SK-N-SH treated with all-trans-retinoic acid at 6 μM for 48 hours (cell line): ENCODE measurements around the gene SPATA1.

Experiments used
- ATAC-seq: fragments of 200-7000 bp; cut with Tn5 transposase; 3 replicates; pipeline ENCODE4 v1.9.1; 2020; ENCODE audit warnings: mild to moderate bottlenecking, moderate library complexity
- ARNTL ChIP-seq: fragments of 450-650 bp; formaldehyde crosslinking; IDR thresholded peaks from 2 replicates; pipeline ENCODE4 v1.5.0; 2020; ENCODE audit warnings: low read depth, mild to moderate bottlenecking, moderate library complexity, borderline replicate concordance
- BACH2 ChIP-seq: fragments of 250-450 bp; sonication (Bioruptor Pico); IDR thresholded peaks from 2 replicates; pipeline ENCODE4 v1.9.0; 2021; ENCODE audit warnings: mild to moderate bottlenecking, borderline replicate concordance
- CSDC2 ChIP-seq: fragments of 250-450 bp; sonication (Bioruptor Pico); IDR thresholded peaks from 2 replicates; pipeline ENCODE4 v1.5.0; 2020; ENCODE audit warnings: mild to moderate bottlenecking, moderate library complexity
- ESRRG ChIP-seq: fragments of 250-450 bp; sonication (Bioruptor Pico); IDR thresholded peaks from 2 replicates; pipeline ENCODE4 v1.6.1; 2021; ENCODE audit warnings: mild to moderate bottlenecking
- GLIS3 ChIP-seq: fragments of 250-450 bp; sonication (Bioruptor Pico); IDR thresholded peaks from 2 replicates; pipeline ENCODE4 v1.5.0; 2020; ENCODE audit warnings: mild to moderate bottlenecking, moderate library complexity
- ISL1 ChIP-seq: fragments of 250-450 bp; sonication (Bioruptor Pico); IDR thresholded peaks from 2 replicates; pipeline ENCODE4 v2.1.2; 2022; ENCODE audit warnings: mild to moderate bottlenecking, moderate library complexity
- OSR1 ChIP-seq: fragments of 250-450 bp; sonication (Bioruptor Pico); IDR thresholded peaks from 2 replicates; pipeline ENCODE4 v1.8.0; 2022; ENCODE audit warnings: moderate library complexity, mild to moderate bottlenecking, inconsistent platforms
- PPARA ChIP-seq: fragments of 250-450 bp; sonication (Bioruptor Pico); IDR thresholded peaks from 2 replicates; pipeline ENCODE4 v1.5.0; 2020; ENCODE audit warnings: mild to moderate bottlenecking, borderline replicate concordance
- RARB ChIP-seq: fragments of 250-450 bp; sonication (Bioruptor Pico); IDR thresholded peaks from 2 replicates; pipeline ENCODE4 v1.8.0; 2021; ENCODE audit warnings: mild to moderate bottlenecking, moderate library complexity
- SNAI2 ChIP-seq: fragments of 250-450 bp; sonication (Bioruptor Pico); IDR thresholded peaks from 2 replicates; pipeline ENCODE4 v1.5.0; 2020; ENCODE audit warnings: mild to moderate bottlenecking, moderate library complexity
- TCF4 ChIP-seq: fragments of 250-450 bp; sonication (Bioruptor Pico); IDR thresholded peaks from 2 replicates; pipeline ENCODE4 v1.8.0; 2021; ENCODE audit warnings: mild to moderate bottlenecking, moderate library complexity, borderline replicate concordance
- TOX ChIP-seq: fragments of 250-450 bp; sonication (Bioruptor Pico); IDR thresholded peaks from 2 replicates; pipeline ENCODE4 v1.8.0; 2021; ENCODE audit warnings: mild to moderate bottlenecking, moderate library complexity, borderline replicate concordance
- ZC3H10 ChIP-seq: fragments of 250-450 bp; sonication (Bioruptor Pico); IDR thresholded peaks from 2 replicates; pipeline ENCODE4 v1.5.1; 2021; ENCODE audit warnings: mild to moderate bottlenecking, moderate library complexity
- ZFP3 ChIP-seq: fragments of 250-450 bp; sonication (Bioruptor Pico); IDR thresholded peaks from 2 replicates; pipeline ENCODE4 v1.5.0; 2020; ENCODE audit warnings: mild to moderate bottlenecking, moderate library complexity
- ZFP30 ChIP-seq: fragments of 450-650 bp; formaldehyde crosslinking; IDR thresholded peaks from 2 replicates; pipeline ENCODE4 v1.5.0; 2022; ENCODE audit warnings: mild to moderate bottlenecking, moderate library complexity
- ZNF565 ChIP-seq: fragments of 450-650 bp; formaldehyde crosslinking; conservative IDR thresholded peaks from 2 replicates; pipeline ENCODE4 v1.5.0; 2020; ENCODE audit warnings: low read depth, mild to moderate bottlenecking, moderate library complexity
- ZNF70 ChIP-seq: fragments of 450-650 bp; formaldehyde crosslinking; IDR thresholded peaks from 2 replicates; pipeline ENCODE4 v1.5.0; 2020; ENCODE audit warnings: mild to moderate bottlenecking, moderate library complexity
- ZNF8 ChIP-seq: fragments of 450-650 bp; formaldehyde crosslinking; IDR thresholded peaks from 2 replicates; pipeline ENCODE4 v1.5.0; 2020; ENCODE audit warnings: mild to moderate bottlenecking, moderate library complexity
- TF ChIP-seq, protein P1 (sequence below): fragments of 250-450 bp; sonication (Bioruptor Pico); IDR thresholded peaks from 2 replicates; pipeline ENCODE4 v1.5.1; 2020; ENCODE audit warnings: low read depth, mild to moderate bottlenecking, moderate library complexity
- TF ChIP-seq, protein P2 (sequence below): fragments of 250-450 bp; sonication (Bioruptor Pico); IDR thresholded peaks from 2 replicates; pipeline ENCODE4 v1.8.0; 2020; ENCODE audit warnings: mild to moderate bottlenecking, moderate library complexity, borderline replicate concordance
- TF ChIP-seq, protein P3 (sequence below): fragments of 250-450 bp; sonication (Bioruptor Pico); IDR thresholded peaks from 2 replicates; pipeline ENCODE4 v1.8.0; 2021; ENCODE audit warnings: low read depth, mild to moderate bottlenecking, moderate library complexity, borderline replicate concordance
- TF ChIP-seq, protein P4 (sequence below): fragments of 250-450 bp; sonication (Bioruptor Pico); IDR thresholded peaks from 2 replicates; pipeline ENCODE4 v1.5.1; 2021; ENCODE audit warnings: mild to moderate bottlenecking, moderate library complexity
- TF ChIP-seq, protein P5 (sequence below): fragments of 250-450 bp; sonication (Bioruptor Pico); IDR thresholded peaks from 2 replicates; pipeline ENCODE4 v1.5.0; 2020; ENCODE audit warnings: mild to moderate bottlenecking, moderate library complexity

The SPATA1 gene

DNA sequence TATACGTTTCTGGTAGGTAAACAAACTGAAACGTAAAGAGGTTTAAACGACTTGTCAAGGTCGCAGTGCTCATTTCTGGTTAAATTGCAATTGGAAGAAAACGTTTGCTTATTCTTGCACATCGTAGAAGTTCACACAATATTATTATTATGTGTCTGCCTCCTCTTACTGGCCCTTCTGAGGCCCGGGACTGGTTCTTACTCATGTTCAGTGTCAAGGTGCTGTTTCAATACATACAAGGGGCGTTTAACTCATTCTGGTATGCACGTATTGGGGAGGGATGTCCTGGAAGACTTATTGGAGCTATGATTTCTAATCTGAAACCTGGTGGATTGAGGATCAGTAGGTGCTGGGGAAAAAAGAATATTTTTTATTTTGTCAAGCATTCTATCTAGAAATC lies 26.2 kb upstream of the SPATA1 start (continued):
- TF ChIP-seq ARNTL, result no peak
- TF ChIP-seq, all 23 proteins: peak for 0

DNA sequence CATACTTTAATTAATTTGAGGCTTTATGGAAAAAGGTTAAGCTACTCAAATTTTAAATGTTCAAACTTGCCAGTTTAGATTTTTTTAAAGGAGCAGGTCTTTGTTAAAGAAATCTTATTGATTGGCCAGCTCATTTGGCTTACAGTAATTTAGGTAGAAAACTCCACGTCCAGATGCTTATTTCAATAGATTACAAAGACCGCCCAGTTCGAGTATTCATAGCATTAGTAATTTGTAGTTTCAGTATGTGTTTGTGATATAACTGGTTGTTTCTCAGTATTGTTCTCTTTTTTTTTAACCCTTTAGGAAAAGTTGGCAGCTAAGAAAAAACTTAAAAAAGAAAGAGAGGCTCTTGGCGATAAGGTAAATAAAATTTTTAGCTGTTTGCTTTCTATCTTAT lies 25.5 kb upstream of the SPATA1 start:
- ATAC-seq, result no peak

DNA sequence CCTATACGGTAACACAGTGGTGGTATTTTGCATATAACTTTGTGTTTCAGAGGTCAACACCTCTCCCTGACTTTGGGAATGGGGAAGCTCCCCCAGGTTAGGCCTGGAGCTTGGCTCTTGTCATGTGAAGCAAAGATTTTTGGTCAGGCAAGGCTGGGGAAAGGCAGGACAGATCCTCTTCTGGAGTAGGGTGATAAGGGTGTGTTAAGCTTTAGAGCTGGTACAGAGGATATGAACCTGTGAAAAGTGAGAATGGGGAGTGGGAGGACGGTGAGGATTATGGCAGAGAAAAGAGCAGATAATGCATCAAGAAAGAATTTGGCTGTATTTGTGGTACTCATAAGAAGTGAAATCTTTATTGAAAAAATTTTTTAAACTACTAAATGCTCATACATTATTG lies 24.9 kb upstream of the SPATA1 start:
- TF ChIP-seq, protein P1, sequence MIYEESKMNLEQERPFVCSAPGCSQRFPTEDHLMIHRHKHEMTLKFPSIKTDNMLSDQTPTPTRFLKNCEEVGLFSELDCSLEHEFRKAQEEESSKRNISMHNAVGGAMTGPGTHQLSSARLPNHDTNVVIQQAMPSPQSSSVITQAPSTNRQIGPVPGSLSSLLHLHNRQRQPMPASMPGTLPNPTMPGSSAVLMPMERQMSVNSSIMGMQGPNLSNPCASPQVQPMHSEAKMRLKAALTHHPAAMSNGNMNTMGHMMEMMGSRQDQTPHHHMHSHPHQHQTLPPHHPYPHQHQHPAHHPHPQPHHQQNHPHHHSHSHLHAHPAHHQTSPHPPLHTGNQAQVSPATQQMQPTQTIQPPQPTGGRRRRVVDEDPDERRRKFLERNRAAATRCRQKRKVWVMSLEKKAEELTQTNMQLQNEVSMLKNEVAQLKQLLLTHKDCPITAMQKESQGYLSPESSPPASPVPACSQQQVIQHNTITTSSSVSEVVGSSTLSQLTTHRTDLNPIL (CRISPR knock-in tag), result no peak
- TF ChIP-seq CSDC2 (CRISPR knock-in tag) (no peak), ZNF565 (CRISPR knock-in tag) (no peak), ZNF70 (CRISPR knock-in tag) (no peak), BACH2 (no peak), OSR1 (no peak), ZFP3 (CRISPR knock-in tag) (no peak), ESRRG (CRISPR knock-in tag) (no peak), PPARA (CRISPR knock-in tag) (no peak), TOX (CRISPR knock-in tag) (no peak), TCF4 (CRISPR knock-in tag) (no peak)
- TF ChIP-seq, protein P2, sequence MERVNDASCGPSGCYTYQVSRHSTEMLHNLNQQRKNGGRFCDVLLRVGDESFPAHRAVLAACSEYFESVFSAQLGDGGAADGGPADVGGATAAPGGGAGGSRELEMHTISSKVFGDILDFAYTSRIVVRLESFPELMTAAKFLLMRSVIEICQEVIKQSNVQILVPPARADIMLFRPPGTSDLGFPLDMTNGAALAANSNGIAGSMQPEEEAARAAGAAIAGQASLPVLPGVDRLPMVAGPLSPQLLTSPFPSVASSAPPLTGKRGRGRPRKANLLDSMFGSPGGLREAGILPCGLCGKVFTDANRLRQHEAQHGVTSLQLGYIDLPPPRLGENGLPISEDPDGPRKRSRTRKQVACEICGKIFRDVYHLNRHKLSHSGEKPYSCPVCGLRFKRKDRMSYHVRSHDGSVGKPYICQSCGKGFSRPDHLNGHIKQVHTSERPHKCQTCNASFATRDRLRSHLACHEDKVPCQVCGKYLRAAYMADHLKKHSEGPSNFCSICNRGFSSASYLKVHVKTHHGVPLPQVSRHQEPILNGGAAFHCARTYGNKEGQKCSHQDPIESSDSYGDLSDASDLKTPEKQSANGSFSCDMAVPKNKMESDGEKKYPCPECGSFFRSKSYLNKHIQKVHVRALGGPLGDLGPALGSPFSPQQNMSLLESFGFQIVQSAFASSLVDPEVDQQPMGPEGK (CRISPR knock-in tag), result no peak
- no peak for ATAC-seq

More for the DNA sequence above, 25.5 kb upstream of the SPATA1 start:
- TF ChIP-seq TCF4 (CRISPR knock-in tag) (no peak), RARB (CRISPR knock-in tag) (no peak), ISL1 (CRISPR knock-in tag) (no peak), GLIS3 (no peak), OSR1 (no peak)
- TF ChIP-seq, protein P3, sequence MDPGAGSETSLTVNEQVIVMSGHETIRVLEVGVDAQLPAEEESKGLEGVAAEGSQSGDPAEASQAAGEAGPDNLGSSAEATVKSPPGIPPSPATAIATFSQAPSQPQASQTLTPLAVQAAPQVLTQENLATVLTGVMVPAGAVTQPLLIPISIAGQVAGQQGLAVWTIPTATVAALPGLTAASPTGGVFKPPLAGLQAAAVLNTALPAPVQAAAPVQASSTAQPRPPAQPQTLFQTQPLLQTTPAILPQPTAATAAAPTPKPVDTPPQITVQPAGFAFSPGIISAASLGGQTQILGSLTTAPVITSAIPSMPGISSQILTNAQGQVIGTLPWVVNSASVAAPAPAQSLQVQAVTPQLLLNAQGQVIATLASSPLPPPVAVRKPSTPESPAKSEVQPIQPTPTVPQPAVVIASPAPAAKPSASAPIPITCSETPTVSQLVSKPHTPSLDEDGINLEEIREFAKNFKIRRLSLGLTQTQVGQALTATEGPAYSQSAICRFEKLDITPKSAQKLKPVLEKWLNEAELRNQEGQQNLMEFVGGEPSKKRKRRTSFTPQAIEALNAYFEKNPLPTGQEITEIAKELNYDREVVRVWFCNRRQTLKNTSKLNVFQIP (CRISPR knock-in tag), result no peak

DNA sequence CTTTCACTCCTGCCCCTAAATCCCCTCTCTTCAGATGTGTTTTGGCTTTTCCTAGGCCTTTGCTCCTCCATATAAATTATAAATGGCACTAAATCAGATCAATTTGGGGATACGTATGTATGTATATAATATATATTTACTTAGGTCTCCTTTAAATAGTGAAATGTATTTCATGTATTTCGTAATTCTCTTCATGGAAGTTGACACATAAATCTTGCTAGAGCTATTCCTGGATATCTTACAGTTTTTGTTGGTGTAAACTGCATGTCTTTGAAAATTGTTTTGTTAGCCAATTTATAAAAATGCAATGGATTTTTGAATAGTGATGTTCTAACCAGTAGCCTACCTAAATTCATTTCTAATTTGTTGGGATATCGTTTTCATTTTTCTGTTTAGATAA lies 18.1 kb upstream of the SPATA1 start:
- TF ChIP-seq ARNTL (no peak), BACH2 (no peak), ZFP3 (CRISPR knock-in tag) (no peak), ISL1 (CRISPR knock-in tag) (no peak), ZNF8 (CRISPR knock-in tag) (no peak), ESRRG (CRISPR knock-in tag) (no peak), RARB (CRISPR knock-in tag) (no peak), ZFP30 (CRISPR knock-in tag) (no peak), GLIS3 (no peak), OSR1 (no peak), ZC3H10 (no peak), SNAI2 (CRISPR knock-in tag) (no peak), ZNF70 (CRISPR knock-in tag) (no peak), TCF4 (CRISPR knock-in tag) (no peak)
- TF ChIP-seq, protein P4, sequence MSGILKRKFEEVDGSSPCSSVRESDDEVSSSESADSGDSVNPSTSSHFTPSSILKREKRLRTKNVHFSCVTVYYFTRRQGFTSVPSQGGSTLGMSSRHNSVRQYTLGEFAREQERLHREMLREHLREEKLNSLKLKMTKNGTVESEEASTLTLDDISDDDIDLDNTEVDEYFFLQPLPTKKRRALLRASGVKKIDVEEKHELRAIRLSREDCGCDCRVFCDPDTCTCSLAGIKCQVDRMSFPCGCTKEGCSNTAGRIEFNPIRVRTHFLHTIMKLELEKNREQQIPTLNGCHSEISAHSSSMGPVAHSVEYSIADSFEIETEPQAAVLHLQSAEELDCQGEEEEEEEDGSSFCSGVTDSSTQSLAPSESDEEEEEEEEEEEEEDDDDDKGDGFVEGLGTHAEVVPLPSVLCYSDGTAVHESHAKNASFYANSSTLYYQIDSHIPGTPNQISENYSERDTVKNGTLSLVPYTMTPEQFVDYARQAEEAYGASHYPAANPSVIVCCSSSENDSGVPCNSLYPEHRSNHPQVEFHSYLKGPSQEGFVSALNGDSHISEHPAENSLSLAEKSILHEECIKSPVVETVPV (CRISPR knock-in tag), result no peak
- TF ChIP-seq, protein P5, sequence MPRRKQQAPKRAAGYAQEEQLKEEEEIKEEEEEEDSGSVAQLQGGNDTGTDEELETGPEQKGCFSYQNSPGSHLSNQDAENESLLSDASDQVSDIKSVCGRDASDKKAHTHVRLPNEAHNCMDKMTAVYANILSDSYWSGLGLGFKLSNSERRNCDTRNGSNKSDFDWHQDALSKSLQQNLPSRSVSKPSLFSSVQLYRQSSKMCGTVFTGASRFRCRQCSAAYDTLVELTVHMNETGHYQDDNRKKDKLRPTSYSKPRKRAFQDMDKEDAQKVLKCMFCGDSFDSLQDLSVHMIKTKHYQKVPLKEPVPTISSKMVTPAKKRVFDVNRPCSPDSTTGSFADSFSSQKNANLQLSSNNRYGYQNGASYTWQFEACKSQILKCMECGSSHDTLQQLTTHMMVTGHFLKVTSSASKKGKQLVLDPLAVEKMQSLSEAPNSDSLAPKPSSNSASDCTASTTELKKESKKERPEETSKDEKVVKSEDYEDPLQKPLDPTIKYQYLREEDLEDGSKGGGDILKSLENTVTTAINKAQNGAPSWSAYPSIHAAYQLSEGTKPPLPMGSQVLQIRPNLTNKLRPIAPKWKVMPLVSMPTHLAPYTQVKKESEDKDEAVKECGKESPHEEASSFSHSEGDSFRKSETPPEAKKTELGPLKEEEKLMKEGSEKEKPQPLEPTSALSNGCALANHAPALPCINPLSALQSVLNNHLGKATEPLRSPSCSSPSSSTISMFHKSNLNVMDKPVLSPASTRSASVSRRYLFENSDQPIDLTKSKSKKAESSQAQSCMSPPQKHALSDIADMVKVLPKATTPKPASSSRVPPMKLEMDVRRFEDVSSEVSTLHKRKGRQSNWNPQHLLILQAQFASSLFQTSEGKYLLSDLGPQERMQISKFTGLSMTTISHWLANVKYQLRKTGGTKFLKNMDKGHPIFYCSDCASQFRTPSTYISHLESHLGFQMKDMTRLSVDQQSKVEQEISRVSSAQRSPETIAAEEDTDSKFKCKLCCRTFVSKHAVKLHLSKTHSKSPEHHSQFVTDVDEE (CRISPR knock-in tag), result no peak
- TF ChIP-seq, protein P1 (CRISPR knock-in tag), result no peak
- TF ChIP-seq, protein P2 (CRISPR knock-in tag), result no peak
- TF ChIP-seq, all 23 proteins: peak for 0
- no peak for ATAC-seq
